OCI-LY3 (cell line): Measurements from ENCODE around the gene IFNGR2.

Experiments used
- H2AFZ ChIP-seq: fragments of 200-600, 300-600 bp; shearing (Covaris generic); 2 replicates; pipeline ENCODE4 v1.6.0; 2014; ENCODE audit warnings: antibody characterized with exemption, low read depth, low read length
- H3K27ac ChIP-seq: fragments of 200-600, 300-600 bp; sonication (generic); 2 replicates; pipeline ENCODE4 v1.5.1; 2014; ENCODE audit warnings: mild to moderate bottlenecking, low read length, moderate library complexity, mixed read lengths
- H3K27me3 ChIP-seq: fragments of 200-600, 300-600 bp; sonication (generic); 2 replicates; pipeline ENCODE4 v1.6.1; 2014; ENCODE audit warnings: low read depth, low read length, mixed read lengths
- H3K36me3 ChIP-seq: fragments of 200-600, 300-600 bp; sonication (generic); replicated peaks from 2 replicates; pipeline ENCODE3; 2014; ENCODE audit warnings: low read depth, low read length, mixed read lengths
- H3K4me1 ChIP-seq: fragments of 300-600, 200-600 bp; sonication (generic); 2 replicates; pipeline ENCODE4 v1.6.1; 2014; ENCODE audit warnings: low read length, mixed read lengths
- H3K4me2 ChIP-seq: fragments of 200-600, 300-600 bp; sonication (generic); 2 replicates; pipeline ENCODE4 v1.6.1; 2014; ENCODE audit warnings: low read length, mixed read lengths
- H3K4me3 ChIP-seq: fragments of 300-600, 200-600 bp; sonication (generic); 2 replicates; pipeline ENCODE4 v1.5.1; 2014; ENCODE audit warnings: antibody characterized with exemption, mild to moderate bottlenecking, low read length, moderate library complexity
- H3K79me2 ChIP-seq: fragments of 300-600, 200-600 bp; shearing (Covaris generic); 2 replicates; pipeline ENCODE4 v1.6.1; 2014; ENCODE audit warnings: mild to moderate bottlenecking, low read length, mixed read lengths
- H3K9ac ChIP-seq: fragments of 300-600, 200-600 bp; shearing (Covaris generic); 2 replicates; pipeline ENCODE4 v1.6.0; 2014; ENCODE audit warnings: mild to moderate bottlenecking, low read length, moderate library complexity
- H3K9me3 ChIP-seq: fragments of 200-600, 300-600 bp; shearing (Covaris generic); 2 replicates; pipeline ENCODE4 v1.6.1; 2014; ENCODE audit warnings: low read length, mixed read lengths; ENCODE audit not compliant: insufficient read depth
- H4K20me1 ChIP-seq: fragments of 200-600, 300-600 bp; sonication (generic); 2 replicates; pipeline ENCODE4 v1.6.1; 2016; ENCODE audit warnings: low read length, mixed read lengths; ENCODE audit not compliant: insufficient read depth
- EZH2phosphoT487 ChIP-seq: fragments of 200-600 bp; shearing (Covaris generic); IDR thresholded peaks from 2 replicates; pipeline ENCODE4 v1.6.1; 2018; ENCODE audit warnings: antibody characterized with exemption, mixed run types, low read depth
- TF ChIP-seq, protein P1 (sequence below): fragments of 200-600, 300-600 bp; sonication (generic); IDR thresholded peaks from 2 replicates; pipeline ENCODE4 v1.5.1; 2014; ENCODE audit warnings: antibody characterized with exemption, low read length, low read depth

Gene IFNGR2

GRCh38 chr21:33383056-33383888 is 19.9 kb upstream of the IFNGR2 start:
- TF ChIP-seq, protein P1, sequence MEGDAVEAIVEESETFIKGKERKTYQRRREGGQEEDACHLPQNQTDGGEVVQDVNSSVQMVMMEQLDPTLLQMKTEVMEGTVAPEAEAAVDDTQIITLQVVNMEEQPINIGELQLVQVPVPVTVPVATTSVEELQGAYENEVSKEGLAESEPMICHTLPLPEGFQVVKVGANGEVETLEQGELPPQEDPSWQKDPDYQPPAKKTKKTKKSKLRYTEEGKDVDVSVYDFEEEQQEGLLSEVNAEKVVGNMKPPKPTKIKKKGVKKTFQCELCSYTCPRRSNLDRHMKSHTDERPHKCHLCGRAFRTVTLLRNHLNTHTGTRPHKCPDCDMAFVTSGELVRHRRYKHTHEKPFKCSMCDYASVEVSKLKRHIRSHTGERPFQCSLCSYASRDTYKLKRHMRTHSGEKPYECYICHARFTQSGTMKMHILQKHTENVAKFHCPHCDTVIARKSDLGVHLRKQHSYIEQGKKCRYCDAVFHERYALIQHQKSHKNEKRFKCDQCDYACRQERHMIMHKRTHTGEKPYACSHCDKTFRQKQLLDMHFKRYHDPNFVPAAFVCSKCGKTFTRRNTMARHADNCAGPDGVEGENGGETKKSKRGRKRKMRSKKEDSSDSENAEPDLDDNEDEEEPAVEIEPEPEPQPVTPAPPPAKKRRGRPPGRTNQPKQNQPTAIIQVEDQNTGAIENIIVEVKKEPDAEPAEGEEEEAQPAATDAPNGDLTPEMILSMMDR, result no peak
- no peak for TF ChIP-seq EZH2phosphoT487
- Histone ChIP-seq H4K20me1 (no peaks in the 10 kb centered on the region), H3K27ac (peak overlapping the region; percentile 93), H2AFZ (peak overlapping the region; percentile 47; the same call in 1 of the 2 replicates), H3K9ac (peak overlapping the region; percentile 70), H3K4me1 (peaks cover 54% of the 10 kb centered on the region), H3K79me2 (no peaks in the 10 kb centered on the region), H3K27me3 (no peaks in the 10 kb centered on the region), H3K4me2 (peak overlapping the region; percentile 87), H3K4me3 (peak overlapping the region; percentile 68), H3K9me3 (no peaks in the 10 kb centered on the region), H3K36me3 (no peaks in the 10 kb centered on the region)

GRCh38 chr21:33384841-33385331 is 18.3 kb upstream of the IFNGR2 start:
- Histone ChIP-seq H3K36me3 (no peaks in the 10 kb centered on the region), H4K20me1 (no peaks in the 10 kb centered on the region), H3K4me2 (no peak overlapping the region), H3K4me1 (peaks cover 51% of the 10 kb centered on the region), H3K9ac (no peak overlapping the region), H3K79me2 (no peaks in the 10 kb centered on the region), H2AFZ (no peak overlapping the region), H3K27ac (no peak overlapping the region), H3K4me3 (no peak overlapping the region), H3K9me3 (no peaks in the 10 kb centered on the region), H3K27me3 (no peaks in the 10 kb centered on the region)
- no peak for TF ChIP-seq EZH2phosphoT487
- TF ChIP-seq, protein P1, result no peak

GRCh38 chr21:33386222-33386784 is 16.9 kb upstream of the IFNGR2 start:
- no peak overlapping the region for H2AFZ ChIP-seq
- H3K4me3 ChIP-seq, result no peak overlapping the region
- peaks cover 37% of the 10 kb centered on the region for H3K4me1 ChIP-seq
- TF ChIP-seq EZH2phosphoT487, result no peak
- TF ChIP-seq, protein P1, result 0 out of 2 replicates have a peak, but pooled peaks have one; percentile 7
- no peaks in the 10 kb centered on the region for H4K20me1 ChIP-seq
- no peak overlapping the region for H3K9ac ChIP-seq
- H3K79me2 ChIP-seq, result no peaks in the 10 kb centered on the region
- H3K27ac ChIP-seq, result no peak overlapping the region
- no peaks in the 10 kb centered on the region for H3K36me3 ChIP-seq
- no peaks in the 10 kb centered on the region for H3K27me3 ChIP-seq
- H3K4me2 ChIP-seq, result no peak overlapping the region
- no peaks in the 10 kb centered on the region for H3K9me3 ChIP-seq

DNA sequence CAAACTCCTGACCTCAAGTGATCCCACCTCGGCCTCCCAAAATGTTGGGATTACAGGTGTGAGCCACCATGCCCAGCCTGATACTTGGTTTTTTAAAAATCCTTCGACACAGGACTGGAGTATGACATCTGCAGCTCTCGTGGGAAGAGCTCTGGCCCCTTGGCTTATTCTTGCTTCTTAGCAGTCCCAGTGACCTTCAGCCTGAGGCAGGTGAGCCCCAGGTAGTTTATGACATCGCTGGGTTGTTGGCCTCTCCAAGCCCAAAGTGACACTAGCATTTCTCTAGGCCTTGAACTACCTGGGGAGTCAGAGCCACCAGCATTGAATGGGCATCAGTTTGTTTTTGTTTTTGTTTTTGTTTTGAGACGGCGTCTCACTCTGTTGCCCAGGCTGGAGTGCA is 15.9 kb upstream of the IFNGR2 start:
- Histone ChIP-seq H3K36me3 (no peaks in the 10 kb centered on the region), H2AFZ (no peak overlapping the region), H3K79me2 (no peaks in the 10 kb centered on the region), H4K20me1 (no peaks in the 10 kb centered on the region), H3K9me3 (no peaks in the 10 kb centered on the region), H3K4me1 (peaks cover 28% of the 10 kb centered on the region), H3K4me3 (no peak overlapping the region), H3K27me3 (no peaks in the 10 kb centered on the region), H3K9ac (no peak overlapping the region), H3K4me2 (no peak overlapping the region), H3K27ac (no peak overlapping the region)
- TF ChIP-seq, protein P1, result no peak
- TF ChIP-seq EZH2phosphoT487, result no peak
